ENCODE measurements around the gene EIF2B4. TPM values are rescaled to one million over a fixed set of nuclear protein-coding genes. Genes with fewer than 3 reads are reported as not detected.

The EIF2B4 gene
- total and polyA plus RNA-seq, 2 of the 13 experiments (the other 11 are each of a cell fraction or from before 2014, with no cell fraction given): 91.5 to 96.4 TPM

DNA sequence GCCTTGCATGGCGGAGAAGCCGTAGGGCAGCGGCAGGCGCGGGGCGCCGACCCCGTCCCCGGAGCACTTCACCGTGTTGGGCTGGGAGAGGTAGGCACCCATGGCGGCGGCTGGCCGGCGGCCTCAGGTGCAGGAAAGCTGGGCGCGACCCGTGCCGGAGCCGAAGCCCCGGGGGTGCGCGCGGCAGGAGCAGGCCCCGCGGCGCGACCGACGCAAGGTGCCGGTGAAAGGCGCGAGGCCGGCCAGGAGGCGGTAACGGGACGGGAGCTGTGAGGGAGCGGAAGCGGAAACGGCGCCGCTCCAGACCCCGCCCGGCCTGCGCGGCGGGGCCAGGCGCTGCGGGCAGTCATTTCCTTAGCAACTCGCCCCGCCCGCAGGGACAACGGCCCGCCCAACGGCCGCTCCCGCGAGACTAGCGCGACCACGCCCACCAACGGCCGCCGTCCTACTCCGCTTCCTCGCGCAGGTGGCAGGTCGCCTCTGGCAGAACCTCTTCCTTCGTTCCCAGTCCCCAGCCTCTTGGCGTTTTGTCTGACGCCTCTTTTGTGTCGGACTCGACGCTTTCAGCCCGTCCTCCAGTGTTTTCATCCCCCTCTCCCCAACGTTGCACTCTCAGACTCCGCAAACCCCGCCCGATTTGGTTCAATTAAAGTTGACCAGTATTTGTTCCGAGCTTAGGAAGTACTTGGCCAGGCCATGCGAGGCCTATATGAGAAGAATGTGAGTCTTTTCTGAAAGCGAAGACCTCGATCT is 39.4 kb upstream of the EIF2B4 start, which contains the start of gene PPM1G (continued):
- no peak; the same call in none of the 2 replicates for TF ChIP-seq HOXA9 (CRISPR knock-in tag; IDR thresholded peaks at IDR 0.05; ENCODE audit: borderline replicate concordance)
- TF ChIP-seq MZF1 (CRISPR knock-in tag; IDR thresholded peaks at IDR 0.05; ENCODE audit: borderline replicate concordance): peak; percentile 30; the same call in 1 of the 2 replicates
- no peak for TF ChIP-seq ZNF672 (CRISPR knock-in tag; IDR thresholded peaks at IDR 0.05)
- TF ChIP-seq HOXA3 (CRISPR knock-in tag; IDR thresholded peaks at IDR 0.05): peak; percentile 88
- TF ChIP-seq LCORL (IDR thresholded peaks at IDR 0.05): no peak
- TF ChIP-seq LCORL (CRISPR knock-in tag; IDR thresholded peaks at IDR 0.05): peak; percentile 80
- no peak for TF ChIP-seq ZNF382 (CRISPR knock-in tag; IDR thresholded peaks at IDR 0.05; ENCODE audit: borderline replicate concordance)
- TF ChIP-seq, protein P1, sequence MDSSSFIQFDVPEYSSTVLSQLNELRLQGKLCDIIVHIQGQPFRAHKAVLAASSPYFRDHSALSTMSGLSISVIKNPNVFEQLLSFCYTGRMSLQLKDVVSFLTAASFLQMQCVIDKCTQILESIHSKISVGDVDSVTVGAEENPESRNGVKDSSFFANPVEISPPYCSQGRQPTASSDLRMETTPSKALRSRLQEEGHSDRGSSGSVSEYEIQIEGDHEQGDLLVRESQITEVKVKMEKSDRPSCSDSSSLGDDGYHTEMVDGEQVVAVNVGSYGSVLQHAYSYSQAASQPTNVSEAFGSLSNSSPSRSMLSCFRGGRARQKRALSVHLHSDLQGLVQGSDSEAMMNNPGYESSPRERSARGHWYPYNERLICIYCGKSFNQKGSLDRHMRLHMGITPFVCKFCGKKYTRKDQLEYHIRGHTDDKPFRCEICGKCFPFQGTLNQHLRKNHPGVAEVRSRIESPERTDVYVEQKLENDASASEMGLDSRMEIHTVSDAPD (CRISPR knock-in tag; IDR thresholded peaks at IDR 0.05): no peak; the same call in none of the 2 replicates
- TF ChIP-seq, protein P2, sequence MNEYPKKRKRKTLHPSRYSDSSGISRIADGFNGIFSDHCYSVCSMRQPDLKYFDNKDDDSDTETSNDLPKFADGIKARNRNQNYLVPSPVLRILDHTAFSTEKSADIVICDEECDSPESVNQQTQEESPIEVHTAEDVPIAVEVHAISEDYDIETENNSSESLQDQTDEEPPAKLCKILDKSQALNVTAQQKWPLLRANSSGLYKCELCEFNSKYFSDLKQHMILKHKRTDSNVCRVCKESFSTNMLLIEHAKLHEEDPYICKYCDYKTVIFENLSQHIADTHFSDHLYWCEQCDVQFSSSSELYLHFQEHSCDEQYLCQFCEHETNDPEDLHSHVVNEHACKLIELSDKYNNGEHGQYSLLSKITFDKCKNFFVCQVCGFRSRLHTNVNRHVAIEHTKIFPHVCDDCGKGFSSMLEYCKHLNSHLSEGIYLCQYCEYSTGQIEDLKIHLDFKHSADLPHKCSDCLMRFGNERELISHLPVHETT (CRISPR knock-in tag; conservative IDR thresholded peaks at IDR 0.05): peak; percentile 95
- TF ChIP-seq, protein P3, sequence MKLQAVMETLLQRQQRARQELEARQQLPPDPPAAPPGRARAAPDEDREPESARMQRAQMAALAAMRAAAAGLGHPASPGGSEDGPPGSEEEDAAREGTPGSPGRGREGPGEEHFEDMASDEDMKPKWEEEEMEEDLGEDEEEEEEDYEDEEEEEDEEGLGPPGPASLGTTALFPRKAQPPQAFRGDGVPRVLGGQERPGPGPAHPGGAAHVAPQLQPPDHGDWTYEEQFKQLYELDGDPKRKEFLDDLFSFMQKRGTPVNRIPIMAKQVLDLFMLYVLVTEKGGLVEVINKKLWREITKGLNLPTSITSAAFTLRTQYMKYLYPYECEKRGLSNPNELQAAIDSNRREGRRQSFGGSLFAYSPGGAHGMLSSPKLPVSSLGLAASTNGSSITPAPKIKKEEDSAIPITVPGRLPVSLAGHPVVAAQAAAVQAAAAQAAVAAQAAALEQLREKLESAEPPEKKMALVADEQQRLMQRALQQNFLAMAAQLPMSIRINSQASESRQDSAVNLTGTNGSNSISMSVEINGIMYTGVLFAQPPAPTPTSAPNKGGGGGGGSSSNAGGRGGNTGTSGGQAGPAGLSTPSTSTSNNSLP (IDR thresholded peaks at IDR 0.05; ENCODE audit: low read depth, low read length): 0 out of 2 replicates have a peak, but pooled peaks have one; percentile 16
- no peak for TF ChIP-seq ZNF33A (CRISPR knock-in tag; IDR thresholded peaks at IDR 0.05; ENCODE audit: borderline replicate concordance)
- TF ChIP-seq ZSCAN12 (CRISPR knock-in tag; IDR thresholded peaks at IDR 0.05): 0 out of 2 replicates have a peak, but pooled peaks have one; percentile 92
- no peak for TF ChIP-seq CENPX (CRISPR knock-in tag; IDR thresholded peaks at IDR 0.05)
- peak; percentile 85 for TF ChIP-seq ESRRA (CRISPR knock-in tag; IDR thresholded peaks at IDR 0.05; ENCODE audit: low read depth)
- TF ChIP-seq ZNF816 (CRISPR knock-in tag; IDR thresholded peaks at IDR 0.05; ENCODE audit: borderline replicate concordance): peak; percentile 81; the same call in 1 of the 2 replicates
- TF ChIP-seq CBX5 (CRISPR knock-in tag; IDR thresholded peaks at IDR 0.05; ENCODE audit: borderline replicate concordance): peak; percentile 31; the same call in 1 of the 2 replicates
- TF ChIP-seq ZSCAN21 (CRISPR knock-in tag; IDR thresholded peaks at IDR 0.05; ENCODE audit: borderline replicate concordance): peak; percentile 97
- no peak; the same call in 1 of the 2 replicates for TF ChIP-seq ZNF550 (CRISPR knock-in tag; IDR thresholded peaks at IDR 0.05; ENCODE audit: borderline replicate concordance)
- TF ChIP-seq ATRX (CRISPR knock-in tag; IDR thresholded peaks at IDR 0.05; ENCODE audit: borderline replicate concordance): no peak
- TF ChIP-seq SP1 (IDR thresholded peaks at IDR 0.05): peak; percentile 87
- TF ChIP-seq SP1 (CRISPR knock-in tag; IDR thresholded peaks at IDR 0.05): peak; percentile 99
- no peak for TF ChIP-seq FOSL1 (CRISPR knock-in tag; IDR thresholded peaks at IDR 0.05; ENCODE audit: borderline replicate concordance)
- TF ChIP-seq ATF7 (IDR thresholded peaks at IDR 0.05): no peak
- no peak; the same call in 1 of the 2 replicates for TF ChIP-seq ATF7 (CRISPR knock-in tag; IDR thresholded peaks at IDR 0.05)
- no peak for TF ChIP-seq ATAD3A (CRISPR knock-in tag; IDR thresholded peaks at IDR 0.05)
- peak; percentile 72; the same call in 1 of the 2 replicates for TF ChIP-seq ZSCAN9 (CRISPR knock-in tag; IDR thresholded peaks at IDR 0.05; ENCODE audit: borderline replicate concordance)
- TF ChIP-seq DNMT3B (CRISPR knock-in tag; conservative IDR thresholded peaks at IDR 0.05): 0 out of 2 replicates have a peak, but pooled peaks have one; percentile 77
- TF ChIP-seq RARG (CRISPR knock-in tag; IDR thresholded peaks at IDR 0.05; ENCODE audit: low read depth): peak; percentile 75; the same call in 1 of the 2 replicates
